ENCODE measurements around the gene RPS27. TPM values are rescaled to one million over a fixed set of nuclear protein-coding genes. Genes with fewer than 3 reads are reported as not detected.

Gene RPS27
- total RNA-seq, 1 donor from 2014 or later: 1,160 TPM

- H3K36me3 ChIP-seq (ENCODE audit: control insufficient read depth, insufficient read depth, low read length): peaks cover 20% of the 10 kb centered on the region
- no peaks in the 10 kb centered on the region for H3K27me3 ChIP-seq (ENCODE audit: control insufficient read depth, insufficient read depth, low read length)
- TF ChIP-seq, protein P1, sequence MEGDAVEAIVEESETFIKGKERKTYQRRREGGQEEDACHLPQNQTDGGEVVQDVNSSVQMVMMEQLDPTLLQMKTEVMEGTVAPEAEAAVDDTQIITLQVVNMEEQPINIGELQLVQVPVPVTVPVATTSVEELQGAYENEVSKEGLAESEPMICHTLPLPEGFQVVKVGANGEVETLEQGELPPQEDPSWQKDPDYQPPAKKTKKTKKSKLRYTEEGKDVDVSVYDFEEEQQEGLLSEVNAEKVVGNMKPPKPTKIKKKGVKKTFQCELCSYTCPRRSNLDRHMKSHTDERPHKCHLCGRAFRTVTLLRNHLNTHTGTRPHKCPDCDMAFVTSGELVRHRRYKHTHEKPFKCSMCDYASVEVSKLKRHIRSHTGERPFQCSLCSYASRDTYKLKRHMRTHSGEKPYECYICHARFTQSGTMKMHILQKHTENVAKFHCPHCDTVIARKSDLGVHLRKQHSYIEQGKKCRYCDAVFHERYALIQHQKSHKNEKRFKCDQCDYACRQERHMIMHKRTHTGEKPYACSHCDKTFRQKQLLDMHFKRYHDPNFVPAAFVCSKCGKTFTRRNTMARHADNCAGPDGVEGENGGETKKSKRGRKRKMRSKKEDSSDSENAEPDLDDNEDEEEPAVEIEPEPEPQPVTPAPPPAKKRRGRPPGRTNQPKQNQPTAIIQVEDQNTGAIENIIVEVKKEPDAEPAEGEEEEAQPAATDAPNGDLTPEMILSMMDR (IDR thresholded peaks at IDR 0.05; ENCODE audit: insufficient read depth, low read length, severe bottlenecking): no peak
- H3K4me3 ChIP-seq (ENCODE audit: low read depth, low read length): no peak overlapping the region
- DNase-seq (ENCODE audit: low read depth) (no peak), FAIRE-seq (no peak)
Measured at GRCh38 chr1:153953859-153954365, 36.6 kb upstream of the RPS27 start.

DNA sequence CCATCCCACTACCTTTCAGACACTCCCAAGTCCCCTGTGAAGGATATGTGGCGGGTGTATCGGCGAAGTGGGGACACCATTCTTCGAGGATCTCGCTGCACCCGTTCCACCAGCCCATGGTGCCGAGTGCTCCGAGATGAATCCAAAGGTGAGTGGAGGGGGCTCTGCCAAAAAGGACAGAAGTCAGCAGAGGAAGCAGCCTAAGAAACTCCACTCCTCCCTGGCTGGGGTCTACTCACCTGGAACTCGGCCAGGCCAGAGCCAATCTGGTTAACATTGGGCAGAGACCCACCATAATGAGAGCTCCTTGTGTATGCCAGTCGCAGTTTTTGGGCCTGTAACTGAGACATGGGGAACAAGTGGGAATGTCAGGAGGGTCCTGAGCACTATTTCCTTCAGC lies 35.7 kb upstream of the RPS27 start:
- Histone ChIP-seq H3K4me3 (ENCODE audit: low read depth, low read length) (no peak overlapping the region), H3K27me3 (ENCODE audit: control insufficient read depth, insufficient read depth, low read length) (no peaks in the 10 kb centered on the region), H3K36me3 (ENCODE audit: control insufficient read depth, insufficient read depth, low read length) (peaks cover 18% of the 10 kb centered on the region)
- FAIRE-seq (no peak), DNase-seq (ENCODE audit: low read depth) (no peak)
- TF ChIP-seq, protein P1 (IDR thresholded peaks at IDR 0.05; ENCODE audit: insufficient read depth, low read length, severe bottlenecking): no peak

- FAIRE-seq (no peak), DNase-seq (ENCODE audit: low read depth) (no peak)
- Histone ChIP-seq H3K4me3 (ENCODE audit: low read depth, low read length) (peak overlapping the region; percentile 87), H3K36me3 (ENCODE audit: control insufficient read depth, insufficient read depth, low read length) (peaks cover 19% of the 10 kb centered on the region), H3K27me3 (ENCODE audit: control insufficient read depth, insufficient read depth, low read length) (no peaks in the 10 kb centered on the region)
- TF ChIP-seq, protein P1 (IDR thresholded peaks at IDR 0.05; ENCODE audit: insufficient read depth, low read length, severe bottlenecking): no peak
Measured at GRCh38 chr1:153956997-153957715, 33.4 kb upstream of the RPS27 start.

GRCh38 chr1:153957744-153958110 lies 32.8 kb upstream of the RPS27 start:
- FAIRE-seq (no peak), DNase-seq (ENCODE audit: low read depth) (peak; percentile 26)
- TF ChIP-seq, protein P1 (IDR thresholded peaks at IDR 0.05; ENCODE audit: insufficient read depth, low read length, severe bottlenecking): no peak
- Histone ChIP-seq H3K36me3 (ENCODE audit: control insufficient read depth, insufficient read depth, low read length) (peaks cover 14% of the 10 kb centered on the region), H3K4me3 (ENCODE audit: low read depth, low read length) (peak overlapping the region; percentile 87), H3K27me3 (ENCODE audit: control insufficient read depth, insufficient read depth, low read length) (no peaks in the 10 kb centered on the region)

- TF ChIP-seq, protein P1 (IDR thresholded peaks at IDR 0.05; ENCODE audit: insufficient read depth, low read length, severe bottlenecking): peak; percentile 3
- H3K36me3 ChIP-seq (ENCODE audit: control insufficient read depth, insufficient read depth, low read length): peaks cover 12% of the 10 kb centered on the region
- H3K27me3 ChIP-seq (ENCODE audit: control insufficient read depth, insufficient read depth, low read length): no peaks in the 10 kb centered on the region
- FAIRE-seq: no peak
- DNase-seq (ENCODE audit: low read depth): peak; percentile 96
- H3K4me3 ChIP-seq (ENCODE audit: low read depth, low read length): peak within 1 kb of the TSS; percentile 87
Measured at GRCh38 chr1:153958111-153958960, 32.2 kb upstream of the RPS27 start, which contains the start of gene CRTC2. TSS of gene CRTC2 (minus strand) at chr1:153958612. CDS start at chr1:153958497, 115 bp downstream.
